ENCODE data around the gene GFRA1. TPM values are rescaled to one million over a fixed set of nuclear protein-coding genes. Genes with fewer than 3 reads are reported as not detected.

Gene GFRA1
- total and polyA plus RNA-seq, 2 of the 8 experiments (the other 6 are each of a cell fraction or from before 2014, with no cell fraction given): 1.1 to 2.0 TPM

DNA sequence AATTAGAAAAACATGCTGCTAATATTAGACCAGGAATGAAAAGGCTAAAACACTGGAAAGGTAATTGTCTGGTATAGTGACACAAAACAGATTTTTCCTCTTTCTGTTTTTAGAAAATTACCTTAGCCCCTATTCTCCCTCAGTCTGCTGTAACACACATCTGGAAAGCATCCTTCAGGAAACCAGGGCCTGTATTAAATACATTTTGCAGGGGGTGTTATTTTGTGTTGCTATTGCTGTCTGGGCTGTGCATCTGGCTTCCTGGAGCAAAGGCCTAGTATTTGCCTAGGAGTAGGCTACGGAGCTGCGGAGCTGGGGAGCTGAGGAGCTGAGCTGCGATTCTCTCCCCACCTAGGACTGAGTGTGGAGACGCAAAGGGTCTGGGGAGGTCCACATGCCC, 169.3 kb downstream of the GFRA1 start:
- Histone ChIP-seq H2BK5ac (ENCODE audit: low read depth, low read length) (no peak overlapping the region), H3K36me3 (ENCODE audit: control insufficient read depth in 2 of 4, insufficient read depth in 4 of 4, low read length in 3 of 4) (no peaks in the 10 kb centered on the region), H3K4me1 (replicated peaks in 1 of 4; ENCODE audit: control insufficient read depth in 3 of 4, insufficient read depth in 4 of 4, low read length in 3 of 4) (no peaks in the 10 kb centered on the region; a peak in 1 of 7 replicates), H2AK5ac (ENCODE audit: low read depth, low read length) (no peak overlapping the region), H3K56ac (replicated peaks; ENCODE audit: insufficient read length, low read depth, low read length) (no peak overlapping the region), H3K79me1 (ENCODE audit: low read depth, low read length) (no peaks in the 10 kb centered on the region), H4K5ac (ENCODE audit: insufficient read length, low read depth, low read length) (no peak overlapping the region), H3K4ac (replicated peaks; ENCODE audit: insufficient read length, low read depth, low read length) (no peak overlapping the region), H4K91ac (replicated peaks; ENCODE audit: insufficient read length, low read length) (no peak overlapping the region), H2BK12ac (ENCODE audit: low read depth, low read length) (no peak overlapping the region), H3K9ac (replicated peaks in 1 of 4; ENCODE audit: extremely low read depth in 1 of 4, low read depth in 3 of 4, low read length in 3 of 4) (no peak overlapping the region), H3K4me2 (ENCODE audit: insufficient read depth in 1 of 2, low read depth in 2 of 2, low read length in 2 of 2) (no peak overlapping the region), H2AFZ (ENCODE audit: low read length) (no peak overlapping the region), H2BK120ac (replicated peaks; ENCODE audit: low read depth, low read length) (no peak overlapping the region), H2BK20ac (ENCODE audit: low read length) (no peak overlapping the region), H3K14ac (ENCODE audit: insufficient read length) (no peak overlapping the region), H3K27me3 (replicated peaks in 1 of 4; ENCODE audit: control insufficient read depth in 3 of 4, extremely low read depth in 1 of 4, insufficient read depth in 3 of 4, low read length in 3 of 4) (no peaks in the 10 kb centered on the region), H2BK15ac (ENCODE audit: low read length) (no peak overlapping the region), H3K9me3 (ENCODE audit: insufficient read depth in 2 of 2, low read depth in 1 of 2, low read length in 1 of 2) (no peaks in the 10 kb centered on the region), H3K4me3 (ENCODE audit: extremely low read depth in 1 of 4, insufficient read depth in 2 of 4, low read depth in 3 of 4, low read length in 4 of 4) (no peak overlapping the region), H4K20me1 (replicated peaks in 1 of 2; ENCODE audit: control insufficient read depth in 1 of 2, insufficient read depth in 2 of 2, low read length in 2 of 2) (no peaks in the 10 kb centered on the region), H3K23ac (ENCODE audit: insufficient read length) (no peak overlapping the region), H3K23me2 (ENCODE audit: low read depth, low read length) (no peaks in the 10 kb centered on the region), H3K27ac (ENCODE audit: low read depth, low read length) (no peak overlapping the region), H4K8ac (ENCODE audit: extremely low read depth, insufficient read depth, low read length) (no peak overlapping the region), H3K18ac (ENCODE audit: extremely low read depth, low read length) (no peak overlapping the region), H3K79me2 (ENCODE audit: control insufficient read depth in 1 of 2, insufficient read depth in 2 of 2, low read length in 2 of 2) (no peaks in the 10 kb centered on the region)
- CTCF ChIA-PET (ENCODE audit: partially characterized antibody): interaction anchor here (1.5 kb wide), 1 partner anchor 18 kb away, joined by 5 read pairs; no protein-coding TSS in a partner anchor
- no peak for TF ChIP-seq PHF8 (conservative IDR thresholded peaks at IDR 0.05; ENCODE audit: low read depth, low read length)
- no peak for TF ChIP-seq RFX5 (IDR thresholded peaks at IDR 0.05; ENCODE audit: borderline replicate concordance, low read depth, low read length)
- POLR2A ChIA-PET (ENCODE audit: partially characterized antibody): interaction anchor here (0.7 kb wide), 1 partner anchor 40 kb away, joined by 3 read pairs; no protein-coding TSS in a partner anchor
- DNase-seq (ENCODE audit: low read depth in 1 of 2, low spot score in 2 of 2) (no peak), FAIRE-seq (no peak)
- WGBS, 2 experiments (ENCODE audit: extremely low coverage in 1 of 2, insufficient coverage in 1 of 2, insufficient read length in 1 of 2, insufficient replicate concordance in 2 of 2, low coverage in 1 of 2, low lambda C conversion rate in 2 of 2, missing lambda C conversion rate in 1 of 2): 95% methylated on average over 4 of the region's 4 CpGs; no CpG with 5 or more reads in 1 of the 2 experiments
